ENCODE data around the gene MAP4K3.

GRCh38 chr2:39447266-39448168 lies 10.4 kb upstream of the MAP4K3 start:
- no peak for TF ChIP-seq CTCF (IDR thresholded peaks at IDR 0.05)
- no peak for TF ChIP-seq EZH2 (IDR thresholded peaks at IDR 0.05; ENCODE audit: borderline replicate concordance, insufficient read depth, low read depth, low read length, poor library complexity, severe bottlenecking)

Data from B cell (primary cell).